GM21619 (cell line): Measurements from ENCODE around the gene CA11.

Experiments used
- ATAC-seq: cut with Tn5 transposase; IDR thresholded peaks from one replicate; pipeline ENCODE4 v1.9.1; 2021; ENCODE audit not compliant: unreplicated experiment

Gene CA11

GRCh38 chr19:48615231-48616040 lies 30.6 kb downstream of the CA11 start:
- no peak for ATAC-seq

- ATAC-seq: no peak
These were observed 31.4 kb downstream of the CA11 start, which contains the start of gene FAM83E for GRCh38 chr19:48614436-48615230. TSS of gene FAM83E (minus strand) at chr19:48615076. CDS start at chr19:48613372, 1,704 bp downstream.

GRCh38 chr19:48613852-48614435 lies 32.0 kb downstream of the CA11 start:
- no peak for ATAC-seq

GRCh38 chr19:48613024-48613851 lies 32.7 kb downstream of the CA11 start:
- ATAC-seq: no peak

GRCh38 chr19:48611872-48612271 lies 34.1 kb downstream of the CA11 start:
- no peak for ATAC-seq

DNA sequence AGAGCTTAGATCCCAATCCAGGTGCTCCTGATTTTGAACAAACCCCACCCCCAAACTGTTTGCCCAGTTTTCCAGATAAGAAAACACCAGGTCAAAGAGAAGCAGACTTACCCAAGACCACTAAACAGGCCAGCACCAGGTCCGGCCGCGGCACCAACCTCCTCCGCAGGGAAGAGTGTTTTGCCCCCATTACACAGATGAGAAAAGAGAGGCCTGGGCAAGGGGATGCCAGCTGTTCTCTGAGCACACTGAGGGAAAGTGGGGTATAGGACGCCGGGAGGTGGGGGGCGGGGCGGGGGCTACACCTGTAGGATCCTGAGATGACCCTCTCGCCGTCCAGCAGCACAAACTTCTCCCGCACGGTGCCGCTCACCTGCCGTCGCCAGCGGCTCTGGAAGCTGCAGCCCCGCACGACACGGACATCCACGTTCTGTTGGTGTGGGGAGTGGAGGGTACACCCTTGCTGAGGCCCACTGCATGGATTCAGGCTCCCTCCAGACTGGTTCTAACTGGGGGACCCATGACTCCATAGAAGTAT lies 36.3 kb downstream of the CA11 start:
- no peak for ATAC-seq

GRCh38 chr19:48608798-48609263 lies 37.2 kb downstream of the CA11 start:
- peak; percentile 69 for ATAC-seq

- no peak for ATAC-seq
These were observed 38.6 kb downstream of the CA11 start for GRCh38 chr19:48607359-48607755.

GRCh38 chr19:48606463-48607358 lies 39.3 kb downstream of the CA11 start, which contains the start of gene SPACA4:
TSS of gene SPACA4 (plus strand) at chr19:48606742. CDS start at chr19:48606979, 237 bp downstream.
- ATAC-seq: no peak

DNA sequence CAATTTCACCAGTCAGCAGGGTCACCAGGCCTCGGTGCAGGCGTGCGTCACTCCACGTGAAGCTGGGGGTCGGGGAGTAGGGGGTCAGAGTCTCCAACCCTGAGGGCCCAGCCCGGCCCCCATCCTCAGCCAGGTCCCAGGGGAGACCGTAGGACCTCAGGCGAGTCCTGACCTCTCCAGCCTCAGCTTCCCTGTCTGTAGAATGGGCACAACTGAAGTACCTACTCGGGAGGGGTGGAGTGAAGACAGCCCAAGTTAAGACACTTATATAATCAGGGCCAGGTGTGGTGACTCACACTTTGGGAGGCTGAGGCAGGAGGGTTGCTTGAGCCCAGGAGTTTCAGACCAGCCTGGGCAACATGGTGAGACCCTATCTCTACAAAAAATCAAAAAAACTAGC lies 42.1 kb downstream of the CA11 start:
- no peak for ATAC-seq

DNA sequence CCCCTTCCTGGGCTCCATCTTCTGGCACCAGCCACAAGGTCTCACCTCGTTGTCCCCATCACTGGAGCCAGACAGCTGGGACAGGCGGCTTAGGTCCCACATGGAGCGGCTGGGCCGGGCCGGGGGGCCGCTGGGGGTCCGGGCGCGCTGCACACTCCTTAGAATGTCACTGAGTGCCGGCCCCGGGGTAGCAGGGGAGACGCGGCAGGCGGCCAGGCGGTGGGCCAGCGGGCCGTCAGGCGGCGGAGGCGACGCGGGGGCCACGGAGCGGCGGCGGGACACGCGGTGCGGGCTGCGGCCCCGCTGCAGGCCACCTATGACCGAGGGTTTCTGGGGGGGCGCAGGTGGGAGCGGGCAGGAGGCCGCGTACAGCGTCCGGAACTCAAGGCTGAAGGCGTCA lies 42.5 kb downstream of the CA11 start:
- ATAC-seq: no peak

DNA sequence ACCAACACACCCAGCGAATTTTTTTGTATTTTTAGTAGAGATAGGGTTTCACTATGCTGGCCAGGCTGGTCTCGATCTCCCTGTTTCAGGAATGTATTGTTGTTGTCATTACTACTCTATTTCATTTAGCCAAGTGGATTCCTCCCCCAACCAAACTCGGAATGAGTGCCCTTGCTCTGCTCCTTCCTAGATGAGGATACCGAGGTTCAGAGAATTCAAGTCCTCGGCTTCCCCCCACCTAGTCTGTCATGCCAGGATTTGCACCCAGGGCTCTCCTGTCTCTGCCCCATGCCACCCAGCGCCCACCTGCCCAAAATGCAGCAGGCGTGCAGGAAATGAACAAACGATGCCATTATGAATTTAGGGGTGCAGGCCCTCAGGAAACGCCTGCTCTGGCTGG lies 43.0 kb downstream of the CA11 start:
- ATAC-seq: no peak

DNA sequence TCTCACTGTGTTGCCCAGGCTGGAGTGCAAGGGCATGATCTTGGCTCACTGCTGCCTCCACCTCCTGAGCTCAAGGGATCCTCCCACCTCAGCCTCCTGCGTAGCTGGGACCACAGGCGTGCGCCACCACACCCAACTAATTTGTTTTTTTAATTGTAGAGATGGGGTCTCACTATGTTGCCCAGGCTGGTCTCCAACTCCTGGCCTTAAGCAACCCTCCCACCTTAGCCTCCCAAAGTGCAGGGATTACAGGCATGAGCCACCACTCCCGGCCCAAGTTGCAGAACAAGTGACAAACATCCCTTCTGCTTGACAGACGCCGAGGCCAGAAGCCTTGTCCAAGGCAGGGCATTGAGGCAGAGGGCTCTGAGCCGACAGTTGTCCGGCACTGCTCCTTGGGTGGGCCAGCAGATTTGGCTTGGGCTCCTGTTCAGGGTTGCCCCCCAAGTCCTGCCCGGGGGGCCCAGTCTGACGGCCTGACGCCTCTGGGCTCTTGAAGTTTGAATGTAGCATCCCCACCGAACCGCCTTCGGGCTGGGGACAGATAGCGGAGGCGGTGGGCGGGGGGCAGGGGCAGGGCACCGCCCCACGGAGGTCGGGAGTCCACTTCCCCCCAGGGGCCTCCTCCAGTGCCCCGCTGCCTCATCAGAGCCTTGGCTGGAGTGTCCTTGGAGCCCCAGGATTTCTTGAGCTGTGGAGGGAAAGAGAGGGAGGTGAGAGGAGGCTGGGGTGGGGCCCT lies 45.1 kb downstream of the CA11 start:
- ATAC-seq: no peak

- ATAC-seq: no peak
These were observed 46.8 kb downstream of the CA11 start for GRCh38 chr19:48598996-48599700.

GRCh38 chr19:48596679-48597465 lies 49.1 kb downstream of the CA11 start:
- no peak for ATAC-seq

DNA sequence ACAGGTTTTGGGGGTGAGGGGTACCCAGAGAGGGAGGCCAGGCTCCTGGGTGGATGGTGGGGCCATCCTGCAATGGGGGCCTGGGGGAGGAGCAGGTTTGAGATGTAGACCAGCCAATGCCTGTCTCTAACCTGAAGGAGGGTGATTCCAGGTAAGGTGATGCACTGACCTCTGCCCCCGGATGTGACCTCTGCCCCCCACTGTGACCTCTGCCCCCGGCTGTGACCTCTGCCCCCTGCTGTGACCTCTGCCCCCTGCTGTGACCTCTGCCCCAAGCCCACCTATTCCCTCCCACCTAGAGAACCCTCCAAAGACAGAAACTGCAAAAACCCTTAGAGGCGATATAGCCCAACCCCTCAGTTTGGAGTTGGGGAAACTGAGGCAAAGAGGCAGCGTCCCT lies 49.8 kb downstream of the CA11 start:
- no peak for ATAC-seq

DNA sequence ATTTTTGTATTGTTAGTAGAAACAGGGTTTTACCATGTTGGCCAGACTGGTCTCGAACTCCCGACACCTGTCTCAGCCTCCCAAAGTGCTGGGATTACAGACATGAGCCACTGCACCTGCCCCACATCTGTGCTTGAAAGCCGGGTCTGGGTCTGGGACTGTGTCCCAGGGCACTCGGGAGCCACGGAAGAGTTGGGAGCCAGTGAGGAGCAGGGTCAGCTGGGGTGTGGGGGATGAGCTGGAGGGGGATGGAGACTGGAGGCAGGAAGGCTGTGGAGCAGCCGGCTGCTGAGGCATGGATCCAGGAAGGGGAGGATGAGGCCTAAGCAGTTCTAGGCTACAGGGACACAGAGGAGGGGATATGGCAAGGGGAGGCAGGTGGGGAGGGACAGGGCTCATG lies 50.2 kb downstream of the CA11 start:
- no peak for ATAC-seq
